ENCODE measurements around the gene SLC39A5. TPM values are rescaled to one million over a fixed set of nuclear protein-coding genes. Genes with fewer than 3 reads are reported as not detected.
A peak's percentile ranks its signal among the peaks of the same experiment; 100 is the strongest.

The SLC39A5 gene
- total and polyA plus RNA-seq, 2 of the 13 experiments (the other 11 are each of a cell fraction or from before 2014, with no cell fraction given), result 59.7 to 101 TPM

DNA sequence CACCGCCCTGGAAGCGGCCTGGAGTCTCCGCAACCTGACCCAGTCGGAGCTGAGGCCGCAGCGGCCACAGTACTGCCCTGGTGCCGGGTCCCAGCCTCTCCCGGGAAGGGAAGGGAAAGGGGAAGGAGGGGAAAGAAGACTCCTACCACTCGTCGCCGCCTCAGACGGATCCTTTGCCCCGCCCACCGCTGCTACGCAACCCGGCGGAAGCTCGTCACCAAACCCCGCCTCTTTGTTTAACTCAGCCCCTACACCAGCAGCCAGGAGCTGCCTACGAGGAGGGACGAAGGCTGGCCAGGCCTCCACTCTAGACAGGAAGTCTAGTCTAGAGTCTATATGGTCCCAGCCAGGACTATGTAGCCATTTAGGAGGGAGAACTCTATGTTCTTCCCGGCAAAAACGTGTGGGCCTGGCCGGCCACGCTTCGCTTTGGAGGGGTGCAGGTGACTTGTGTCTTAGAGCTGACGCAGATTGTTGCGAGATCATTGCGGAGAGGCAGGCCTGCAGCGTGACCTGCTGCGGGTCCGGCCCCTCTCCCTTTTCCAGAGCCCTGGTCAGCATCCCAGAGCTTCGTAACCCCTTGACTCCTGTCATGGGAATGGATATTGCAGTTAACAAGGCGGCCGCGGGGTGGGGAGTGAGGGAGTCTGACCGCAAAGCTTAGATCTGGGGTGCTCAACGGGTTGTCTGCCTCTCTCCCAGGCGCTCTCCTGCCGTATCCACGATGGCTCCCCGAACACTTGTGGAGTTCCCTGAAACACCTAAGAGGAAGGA, 7.9 kb upstream of the SLC39A5 start, which contains the start of gene RNF41 (continued):
- peak; percentile 29; the same call in 1 of the 2 replicates for TF ChIP-seq ZNF609 (CRISPR knock-in tag; IDR thresholded peaks at IDR 0.05; ENCODE audit: borderline replicate concordance)
- no peak for TF ChIP-seq RNF2 (conservative IDR thresholded peaks at IDR 0.05; ENCODE audit: low read depth)
- peak; percentile 82 for TF ChIP-seq ELF3 (CRISPR knock-in tag; IDR thresholded peaks at IDR 0.05)
- peak; percentile 93; the same call in 1 of the 2 replicates for TF ChIP-seq ZNF891 (CRISPR knock-in tag; IDR thresholded peaks at IDR 0.05)
- TF ChIP-seq MED13 (CRISPR knock-in tag; IDR thresholded peaks at IDR 0.05), result peak; percentile 78; the same call in 1 of the 2 replicates
- TF ChIP-seq ZNF652 (CRISPR knock-in tag; IDR thresholded peaks at IDR 0.05; ENCODE audit: borderline replicate concordance, low read depth), result peak; percentile 66
- peak; percentile 83; the same call in 1 of the 2 replicates for TF ChIP-seq ZBTB8A (CRISPR knock-in tag; IDR thresholded peaks at IDR 0.05; ENCODE audit: borderline replicate concordance, low read depth)
- no peak for TF ChIP-seq NONO (IDR thresholded peaks at IDR 0.05)
- peak; percentile 49; the same call in 1 of the 2 replicates for TF ChIP-seq NONO (CRISPR knock-in tag; conservative IDR thresholded peaks at IDR 0.05)
- no peak for TF ChIP-seq MEIS2 (CRISPR knock-in tag; IDR thresholded peaks at IDR 0.05)
- no peak for TF ChIP-seq ZFP36L1 (CRISPR knock-in tag; IDR thresholded peaks at IDR 0.05)
- TF ChIP-seq RFXAP (CRISPR knock-in tag; IDR thresholded peaks at IDR 0.05; ENCODE audit: borderline replicate concordance), result peak; percentile 69; the same call in 1 of the 2 replicates
- TF ChIP-seq SRSF9 (IDR thresholded peaks at IDR 0.05; ENCODE audit: borderline replicate concordance, insufficient read depth, low read depth, low read length, poor library complexity, severe bottlenecking), result no peak
- TF ChIP-seq DNMT3B (CRISPR knock-in tag; conservative IDR thresholded peaks at IDR 0.05), result 0 out of 2 replicates have a peak, but pooled peaks have one; percentile 57
- 0 out of 2 replicates have a peak, but pooled peaks have one; percentile 5 for TF ChIP-seq ZNF670 (CRISPR knock-in tag; IDR thresholded peaks at IDR 0.05; ENCODE audit: borderline replicate concordance)
- no peak for TF ChIP-seq MATR3 (CRISPR knock-in tag; IDR thresholded peaks at IDR 0.05)
- no peak for TF ChIP-seq ZNF20 (CRISPR knock-in tag; IDR thresholded peaks at IDR 0.05)
- TF ChIP-seq ZNF563 (CRISPR knock-in tag; IDR thresholded peaks at IDR 0.05), result peak; percentile 77; the same call in 1 of the 2 replicates
- TF ChIP-seq, protein P1, sequence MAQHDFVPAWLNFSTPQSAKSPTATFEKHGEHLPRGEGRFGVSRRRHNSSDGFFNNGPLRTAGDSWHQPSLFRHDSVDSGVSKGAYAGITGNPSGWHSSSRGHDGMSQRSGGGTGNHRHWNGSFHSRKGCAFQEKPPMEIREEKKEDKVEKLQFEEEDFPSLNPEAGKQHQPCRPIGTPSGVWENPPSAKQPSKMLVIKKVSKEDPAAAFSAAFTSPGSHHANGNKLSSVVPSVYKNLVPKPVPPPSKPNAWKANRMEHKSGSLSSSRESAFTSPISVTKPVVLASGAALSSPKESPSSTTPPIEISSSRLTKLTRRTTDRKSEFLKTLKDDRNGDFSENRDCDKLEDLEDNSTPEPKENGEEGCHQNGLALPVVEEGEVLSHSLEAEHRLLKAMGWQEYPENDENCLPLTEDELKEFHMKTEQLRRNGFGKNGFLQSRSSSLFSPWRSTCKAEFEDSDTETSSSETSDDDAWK (CRISPR knock-in tag; IDR thresholded peaks at IDR 0.05), result no peak
- TF ChIP-seq ZNF232 (CRISPR knock-in tag; IDR thresholded peaks at IDR 0.05; ENCODE audit: borderline replicate concordance), result peak; percentile 68
- TF ChIP-seq GMEB2 (CRISPR knock-in tag; IDR thresholded peaks at IDR 0.05; ENCODE audit: low read depth), result no peak
- TF ChIP-seq HNRNPLL (IDR thresholded peaks at IDR 0.05; ENCODE audit: low read depth, low read length, poor library complexity, severe bottlenecking), result peak; percentile 69

Measured in HepG2 (cell line).